Measurements from ENCODE around the gene DLGAP5.

DNA sequence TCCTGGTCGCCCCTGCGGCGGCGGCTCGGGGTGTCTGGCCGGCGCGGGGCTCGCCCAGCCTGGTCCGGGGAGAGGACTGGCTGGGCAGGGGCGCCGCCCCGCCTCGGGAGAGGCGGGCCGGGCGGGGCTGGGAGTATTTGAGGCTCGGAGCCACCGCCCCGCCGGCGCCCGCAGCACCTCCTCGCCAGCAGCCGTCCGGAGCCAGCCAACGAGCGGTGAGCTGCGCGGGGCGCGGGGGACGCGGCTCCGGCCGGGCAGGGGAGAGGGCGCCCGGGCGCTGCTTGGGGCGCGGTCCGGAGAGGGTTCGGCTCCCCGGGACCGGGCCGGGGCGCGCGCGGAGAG lies 62.3 kb downstream of the DLGAP5 start, which contains the start of gene LGALS3:
- TF ChIP-seq, protein P1, sequence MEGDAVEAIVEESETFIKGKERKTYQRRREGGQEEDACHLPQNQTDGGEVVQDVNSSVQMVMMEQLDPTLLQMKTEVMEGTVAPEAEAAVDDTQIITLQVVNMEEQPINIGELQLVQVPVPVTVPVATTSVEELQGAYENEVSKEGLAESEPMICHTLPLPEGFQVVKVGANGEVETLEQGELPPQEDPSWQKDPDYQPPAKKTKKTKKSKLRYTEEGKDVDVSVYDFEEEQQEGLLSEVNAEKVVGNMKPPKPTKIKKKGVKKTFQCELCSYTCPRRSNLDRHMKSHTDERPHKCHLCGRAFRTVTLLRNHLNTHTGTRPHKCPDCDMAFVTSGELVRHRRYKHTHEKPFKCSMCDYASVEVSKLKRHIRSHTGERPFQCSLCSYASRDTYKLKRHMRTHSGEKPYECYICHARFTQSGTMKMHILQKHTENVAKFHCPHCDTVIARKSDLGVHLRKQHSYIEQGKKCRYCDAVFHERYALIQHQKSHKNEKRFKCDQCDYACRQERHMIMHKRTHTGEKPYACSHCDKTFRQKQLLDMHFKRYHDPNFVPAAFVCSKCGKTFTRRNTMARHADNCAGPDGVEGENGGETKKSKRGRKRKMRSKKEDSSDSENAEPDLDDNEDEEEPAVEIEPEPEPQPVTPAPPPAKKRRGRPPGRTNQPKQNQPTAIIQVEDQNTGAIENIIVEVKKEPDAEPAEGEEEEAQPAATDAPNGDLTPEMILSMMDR (IDR thresholded peaks at IDR 0.05; ENCODE audit: low read depth, low read length), result no peak
- peak; percentile 21 for TF ChIP-seq POLR2A (IDR thresholded peaks at IDR 0.05; ENCODE audit: extremely low read depth, insufficient read length)
- TF ChIP-seq MYC (IDR thresholded peaks at IDR 0.05; ENCODE audit: low read depth, low read length), result no peak
- TF ChIP-seq, protein P2, sequence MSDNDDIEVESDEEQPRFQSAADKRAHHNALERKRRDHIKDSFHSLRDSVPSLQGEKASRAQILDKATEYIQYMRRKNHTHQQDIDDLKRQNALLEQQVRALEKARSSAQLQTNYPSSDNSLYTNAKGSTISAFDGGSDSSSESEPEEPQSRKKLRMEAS (IDR thresholded peaks at IDR 0.05; ENCODE audit: low read depth, low read length), result no peak
